Stomach (tissue), 9 donors: ENCODE measurements around the gene ISOC1. TPM values are rescaled to one million over a fixed set of nuclear protein-coding genes. Genes with fewer than 3 reads are reported as not detected.

Source experiments
- DNase-seq, 2 donors: peaks; one replicate each; pipeline versions ENCODE4 v3.0.0 to v3.0.0-alpha.2; 2013 to 2019
- H3K27ac ChIP-seq, 5 donors: fragments of 200-600 bp in 4 of 5; sonication (generic) in 4 of 5; one replicate each; pipeline ENCODE4 v1.5.1; 2013 to 2019; ENCODE audit warnings: mild to moderate bottlenecking in 1 of 5, moderate library complexity in 1 of 5
- H3K27me3 ChIP-seq, 3 donors: fragments of 200-600 bp; sonication (generic); one replicate each; pipeline ENCODE4 v1.5.1; 2017 to 2019; ENCODE audit warnings: mixed run types in 1 of 3
- H3K36me3 ChIP-seq, 4 donors: fragments of 200-600 bp; sonication (generic); 1 replicate in 3 of 4; 2 replicates in 1 of 4; pipeline ENCODE4 v1.5.1; 2016 to 2019
- H3K4me1 ChIP-seq, 4 donors: fragments of 200-600 bp; sonication (generic); one replicate each; pipeline ENCODE4 v1.5.1; 2016 to 2019
- H3K4me3 ChIP-seq, 4 donors: fragments of 200-600 bp; sonication (generic) in 3 of 4; one replicate each; pipeline ENCODE4 v1.5.1; 2016 to 2019; ENCODE audit warnings: mild to moderate bottlenecking in 1 of 4
- H3K9me3 ChIP-seq, 4 donors: fragments of 200-600 bp; sonication (generic); one replicate each; pipeline ENCODE4 v1.5.1; 2016 to 2019
- EP300 ChIP-seq: sonication (generic); formaldehyde crosslinking; IDR thresholded peaks from one replicate; pipeline ENCODE4 v1.6.1; 2017; ENCODE audit warnings: antibody characterized with exemption
- POLR2A ChIP-seq, 4 donors: fragments of 450-650 bp; IDR thresholded peaks; one replicate each; pipeline ENCODE4 v1.6.1; 2016; ENCODE audit warnings: antibody characterized with exemption in 4 of 4, control low read depth in 2 of 4, mild to moderate bottlenecking in 1 of 4, moderate library complexity in 1 of 4
- POLR2AphosphoS5 ChIP-seq, 3 donors: sonication (generic); formaldehyde crosslinking; IDR thresholded peaks; one replicate each; pipeline ENCODE4 v1.6.1; 2016; ENCODE audit warnings: antibody characterized with exemption in 3 of 3
- WGBS, 5 donors: extraction: QIAGEN DNeasy Blood & Tissue Kit in 3 of 5; methylation state at CpG; one replicate each; pipeline versions ENCODE4 v1.1.5 to v1.1.7; 2013 to 2018; 5-methylcytosine and 5-hydroxymethylcytosine counted together
- intact Hi-C: fragments of 100-400 bp; cut with DNase I; formaldehyde crosslinking; loops from one replicate; pipeline ENCODE4 v1.15.1; 2023; ENCODE audit warnings: low total_unique reads
- polyA plus RNA-seq, 3 donors: library from polyadenylated mRNA; stranded (reverse); fragments of 200-250 nt; gene quantifications; one replicate each; pipeline ENCODE4 v1.2.3, GENCODE V29; 2013
- total RNA-seq, 5 donors: library from RNA; depleted of rRNA; stranded (reverse); fragments of >200 nt; gene quantifications; one replicate each; pipeline versions ENCODE4 v1.1.0 to v1.2.3, GENCODE V29; 2014 to 2016
- TF ChIP-seq, protein P1 (sequence below), 7 experiments: fragments of 450-650 bp in 4 of 7; fragments of 200-600 bp in 3 of 7; sonication (generic) in 3 of 7; IDR thresholded peaks; one replicate each; pipeline ENCODE4 v1.5.1; 2016 to 2019; ENCODE audit warnings: antibody characterized with exemption in 7 of 7, control low read depth in 2 of 7, mild to moderate bottlenecking in 1 of 7
- donor health status: healthy with polysubstance abuse.
- donor health status: Bipolar disorder and iron deficiency.
- donor health status: healthy.

The ISOC1 gene
- total and polyA plus RNA-seq, 8 donors: 3.1 to 39.4 (median 18.3) TPM; not detected in 1

DNA sequence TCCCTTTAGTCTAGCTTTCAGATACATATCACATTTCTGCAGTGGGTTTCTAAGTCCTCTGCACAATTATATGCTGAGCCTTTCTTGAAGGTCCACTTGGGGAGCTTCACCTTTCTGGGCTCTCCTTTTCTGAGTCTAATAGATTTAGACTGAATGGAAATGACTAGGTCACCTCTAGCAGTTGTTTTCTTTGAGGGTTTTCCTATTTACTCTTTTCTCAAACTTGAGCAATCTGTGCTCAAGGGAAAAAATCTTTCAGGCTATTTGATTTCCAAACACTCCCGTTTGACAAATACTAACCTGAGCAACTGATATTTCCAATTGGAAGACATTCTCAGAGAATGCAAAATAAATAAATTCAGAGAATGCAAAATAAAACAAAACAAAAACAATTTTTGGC, 39.0 kb downstream of the ISOC1 start:
- H3K4me3 ChIP-seq: no peak overlapping the region
- no peaks in the 10 kb centered on the region for H3K27me3 ChIP-seq
- 24 to 54% (median 43%) methylated on average over 1 of the region's 1 CpG for WGBS, 5 donors
- TF ChIP-seq EP300: no peak
- no peak for TF ChIP-seq POLR2A (IDR thresholded peaks at IDR 0.05)
- TF ChIP-seq, protein P1, sequence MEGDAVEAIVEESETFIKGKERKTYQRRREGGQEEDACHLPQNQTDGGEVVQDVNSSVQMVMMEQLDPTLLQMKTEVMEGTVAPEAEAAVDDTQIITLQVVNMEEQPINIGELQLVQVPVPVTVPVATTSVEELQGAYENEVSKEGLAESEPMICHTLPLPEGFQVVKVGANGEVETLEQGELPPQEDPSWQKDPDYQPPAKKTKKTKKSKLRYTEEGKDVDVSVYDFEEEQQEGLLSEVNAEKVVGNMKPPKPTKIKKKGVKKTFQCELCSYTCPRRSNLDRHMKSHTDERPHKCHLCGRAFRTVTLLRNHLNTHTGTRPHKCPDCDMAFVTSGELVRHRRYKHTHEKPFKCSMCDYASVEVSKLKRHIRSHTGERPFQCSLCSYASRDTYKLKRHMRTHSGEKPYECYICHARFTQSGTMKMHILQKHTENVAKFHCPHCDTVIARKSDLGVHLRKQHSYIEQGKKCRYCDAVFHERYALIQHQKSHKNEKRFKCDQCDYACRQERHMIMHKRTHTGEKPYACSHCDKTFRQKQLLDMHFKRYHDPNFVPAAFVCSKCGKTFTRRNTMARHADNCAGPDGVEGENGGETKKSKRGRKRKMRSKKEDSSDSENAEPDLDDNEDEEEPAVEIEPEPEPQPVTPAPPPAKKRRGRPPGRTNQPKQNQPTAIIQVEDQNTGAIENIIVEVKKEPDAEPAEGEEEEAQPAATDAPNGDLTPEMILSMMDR (IDR thresholded peaks at IDR 0.05): no peak
- TF ChIP-seq POLR2AphosphoS5 (IDR thresholded peaks at IDR 0.05): no peak
- no peaks in the 10 kb centered on the region for H3K9me3 ChIP-seq
- H3K4me1 ChIP-seq: no peaks in the 10 kb centered on the region
- no peak for DNase-seq
- no peaks in the 10 kb centered on the region for H3K36me3 ChIP-seq
- intact Hi-C loops: no loop called here
- H3K27ac ChIP-seq: no peak overlapping the region

- TF ChIP-seq EP300 (no peak), POLR2AphosphoS5 (IDR thresholded peaks at IDR 0.05) (no peak), POLR2A (IDR thresholded peaks at IDR 0.05) (no peak)
- TF ChIP-seq, protein P1 (IDR thresholded peaks at IDR 0.05): no peak
- H3K4me1 ChIP-seq: no peaks in the 10 kb centered on the region
- H3K9me3 ChIP-seq: no peaks in the 10 kb centered on the region
- no peaks in the 10 kb centered on the region for H3K36me3 ChIP-seq
- DNase-seq: no peak
- intact Hi-C loops: no loop called here
- H3K4me3 ChIP-seq: no peak overlapping the region
- H3K27ac ChIP-seq: no peak overlapping the region
- H3K27me3 ChIP-seq: no peaks in the 10 kb centered on the region
Observed at GRCh38 chr5:129135633-129136032, 41.1 kb downstream of the ISOC1 start.

GRCh38 chr5:129137637-129138036, 43.1 kb downstream of the ISOC1 start:
- no peaks in the 10 kb centered on the region for H3K36me3 ChIP-seq
- DNase-seq: no peak
- H3K4me3 ChIP-seq: no peak overlapping the region
- H3K9me3 ChIP-seq: no peaks in the 10 kb centered on the region
- H3K4me1 ChIP-seq: no peaks in the 10 kb centered on the region
- H3K27me3 ChIP-seq: no peaks in the 10 kb centered on the region
- TF ChIP-seq POLR2AphosphoS5 (IDR thresholded peaks at IDR 0.05) (no peak), POLR2A (IDR thresholded peaks at IDR 0.05) (no peak), EP300 (no peak)
- TF ChIP-seq, protein P1 (IDR thresholded peaks at IDR 0.05): no peak
- intact Hi-C loops: no loop called here
- H3K27ac ChIP-seq: no peak overlapping the region

GRCh38 chr5:129141078-129141477, 46.5 kb downstream of the ISOC1 start:
- no peak for DNase-seq
- no peaks in the 10 kb centered on the region for H3K27me3 ChIP-seq
- H3K27ac ChIP-seq: no peak overlapping the region
- peaks cover 0 to 5% (median 0%) of the 10 kb centered on the region in 4 donors for H3K9me3 ChIP-seq
- no peaks in the 10 kb centered on the region for H3K36me3 ChIP-seq
- TF ChIP-seq, protein P1 (IDR thresholded peaks at IDR 0.05): no peak
- no peak for TF ChIP-seq POLR2A (IDR thresholded peaks at IDR 0.05)
- TF ChIP-seq POLR2AphosphoS5 (IDR thresholded peaks at IDR 0.05): no peak
- no peak for TF ChIP-seq EP300
- no peaks in the 10 kb centered on the region for H3K4me1 ChIP-seq
- intact Hi-C loops: no loop called here
- WGBS, 5 donors: 74 to 81% (median 77%) methylated on average over 4 of the region's 4 CpGs
- H3K4me3 ChIP-seq: no peak overlapping the region
